ENCODE measurements around the gene STK17B. TPM values are rescaled to one million over a fixed set of nuclear protein-coding genes. Genes with fewer than 3 reads are reported as not detected.

The STK17B gene
- total RNA-seq, 4 donors from 2014 or later = 3.6 to 21.1 (median 11.9) TPM

DNA sequence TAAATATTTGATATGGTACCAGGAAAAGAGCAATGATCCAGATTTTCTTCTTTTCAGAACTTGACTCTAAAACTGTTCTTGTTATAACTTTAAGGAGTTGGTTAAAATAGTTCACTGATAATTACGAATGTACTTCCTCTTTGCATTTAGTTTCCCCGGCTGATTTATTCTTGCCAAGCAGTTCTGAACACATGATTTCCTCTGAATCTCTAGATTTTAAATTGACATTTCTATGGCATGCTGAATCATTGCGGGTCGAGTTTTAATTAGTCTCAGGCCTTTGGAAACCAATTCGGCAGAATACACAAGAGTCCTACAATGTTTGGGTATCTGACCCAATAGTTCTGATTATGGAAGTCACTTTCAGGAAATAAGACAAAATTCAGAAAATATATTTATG lies 65.4 kb downstream of the STK17B start:
- Histone ChIP-seq H3K4me3 (no peak overlapping the region), H3K36me3 (no peaks in the 10 kb centered on the region), H3K4me1 (no peaks in the 10 kb centered on the region), H3K9me3 (no peaks in the 10 kb centered on the region), H3K27ac (no peak overlapping the region), H3K27me3 (no peaks in the 10 kb centered on the region)
- ATAC-seq = no peak
- TF ChIP-seq EP300 (IDR thresholded peaks at IDR 0.05) (no peak), POLR2A (IDR thresholded peaks at IDR 0.05) (no peak)
- whole genome bisulfite sequencing, 2 donors (ENCODE audit: low coverage in 1 of 2) = 47 to 53% methylated on average over 5 of the region's 5 CpGs

- no peak overlapping the region for H3K4me3 ChIP-seq
- H3K9me3 ChIP-seq = no peaks in the 10 kb centered on the region
- no peak for ATAC-seq
- TF ChIP-seq POLR2A (IDR thresholded peaks at IDR 0.05) (no peak), EP300 (IDR thresholded peaks at IDR 0.05) (no peak), POLR2AphosphoS5 (IDR thresholded peaks at IDR 0.05) (no peak)
- TF ChIP-seq, protein P1, sequence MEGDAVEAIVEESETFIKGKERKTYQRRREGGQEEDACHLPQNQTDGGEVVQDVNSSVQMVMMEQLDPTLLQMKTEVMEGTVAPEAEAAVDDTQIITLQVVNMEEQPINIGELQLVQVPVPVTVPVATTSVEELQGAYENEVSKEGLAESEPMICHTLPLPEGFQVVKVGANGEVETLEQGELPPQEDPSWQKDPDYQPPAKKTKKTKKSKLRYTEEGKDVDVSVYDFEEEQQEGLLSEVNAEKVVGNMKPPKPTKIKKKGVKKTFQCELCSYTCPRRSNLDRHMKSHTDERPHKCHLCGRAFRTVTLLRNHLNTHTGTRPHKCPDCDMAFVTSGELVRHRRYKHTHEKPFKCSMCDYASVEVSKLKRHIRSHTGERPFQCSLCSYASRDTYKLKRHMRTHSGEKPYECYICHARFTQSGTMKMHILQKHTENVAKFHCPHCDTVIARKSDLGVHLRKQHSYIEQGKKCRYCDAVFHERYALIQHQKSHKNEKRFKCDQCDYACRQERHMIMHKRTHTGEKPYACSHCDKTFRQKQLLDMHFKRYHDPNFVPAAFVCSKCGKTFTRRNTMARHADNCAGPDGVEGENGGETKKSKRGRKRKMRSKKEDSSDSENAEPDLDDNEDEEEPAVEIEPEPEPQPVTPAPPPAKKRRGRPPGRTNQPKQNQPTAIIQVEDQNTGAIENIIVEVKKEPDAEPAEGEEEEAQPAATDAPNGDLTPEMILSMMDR (IDR thresholded peaks at IDR 0.05) = no peak
- H3K4me1 ChIP-seq = no peaks in the 10 kb centered on the region
- 76 to 88% methylated on average over 1 to 3 of the region's 4 CpGs for WGBS, 2 donors (ENCODE audit: low coverage in 1 of 2)
- no peaks in the 10 kb centered on the region for H3K27me3 ChIP-seq
- no peak overlapping the region for H3K27ac ChIP-seq
- no peaks in the 10 kb centered on the region for H3K36me3 ChIP-seq
These were observed 67.3 kb downstream of the STK17B start for GRCh38 chr2:196104066-196104465.

- H3K36me3 ChIP-seq = no peaks in the 10 kb centered on the region
- no peak overlapping the region for H3K4me3 ChIP-seq
- WGBS, 2 donors (ENCODE audit: low coverage in 1 of 2) = 95% methylated on average over 2 of the region's 2 CpGs
- ATAC-seq = no peak
- H3K4me1 ChIP-seq = no peaks in the 10 kb centered on the region
- no peaks in the 10 kb centered on the region for H3K27me3 ChIP-seq
- H3K27ac ChIP-seq = no peak overlapping the region
- H3K9me3 ChIP-seq = no peaks in the 10 kb centered on the region
- TF ChIP-seq EP300 (IDR thresholded peaks at IDR 0.05) (no peak), POLR2A (IDR thresholded peaks at IDR 0.05) (no peak), POLR2AphosphoS5 (IDR thresholded peaks at IDR 0.05) (no peak)
- TF ChIP-seq, protein P1 (IDR thresholded peaks at IDR 0.05) = no peak
These were observed 67.8 kb downstream of the STK17B start for GRCh38 chr2:196103626-196104025.

DNA sequence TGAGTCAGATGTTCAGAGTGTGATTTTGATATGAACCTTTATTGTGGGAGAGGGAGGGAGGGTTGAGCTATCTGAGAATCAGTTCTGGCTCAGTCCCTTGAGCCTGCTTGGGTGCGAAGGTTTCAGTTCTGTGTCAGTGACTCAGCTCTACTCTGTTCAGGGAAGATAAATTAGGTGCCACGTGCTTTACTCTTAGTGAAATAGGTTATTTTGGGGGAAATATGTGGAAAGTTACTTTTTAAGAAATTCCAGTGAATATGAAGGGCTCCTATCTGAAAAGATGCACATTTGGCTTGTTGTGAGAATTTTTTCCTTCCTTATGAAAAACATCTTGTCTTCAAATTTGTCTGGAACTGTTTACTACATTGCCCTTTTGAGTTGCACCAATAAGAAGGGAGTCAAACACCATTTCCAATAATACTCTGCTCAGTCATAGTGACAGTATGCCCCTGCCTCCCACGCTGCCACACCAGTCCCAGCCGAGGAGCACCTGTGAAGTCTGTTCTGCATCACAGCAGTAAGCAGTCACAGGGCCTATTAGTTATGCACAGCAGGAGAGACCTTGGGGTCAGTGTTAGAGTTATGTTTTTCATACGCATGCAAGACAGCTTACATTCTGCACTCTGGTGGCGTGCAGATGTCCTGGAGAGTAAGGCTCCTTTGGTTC lies 69.9 kb downstream of the STK17B start:
- Histone ChIP-seq H3K27me3 (no peaks in the 10 kb centered on the region), H3K27ac (no peak overlapping the region), H3K4me3 (no peak overlapping the region), H3K4me1 (no peaks in the 10 kb centered on the region), H3K36me3 (no peaks in the 10 kb centered on the region), H3K9me3 (no peaks in the 10 kb centered on the region)
- ATAC-seq = peak; percentile 81
- no peak for TF ChIP-seq POLR2AphosphoS5 (IDR thresholded peaks at IDR 0.05)
- no peak for TF ChIP-seq POLR2A (IDR thresholded peaks at IDR 0.05)
- no peak for TF ChIP-seq EP300 (IDR thresholded peaks at IDR 0.05)
- TF ChIP-seq, protein P1 (IDR thresholded peaks at IDR 0.05) = no peak
- 30 to 37% methylated on average over 3 to 5 of the region's 6 CpGs for WGBS, 2 donors (ENCODE audit: low coverage in 1 of 2)

GRCh38 chr2:196099916-196100315 lies 71.5 kb downstream of the STK17B start:
- no peak overlapping the region for H3K27ac ChIP-seq
- H3K4me1 ChIP-seq = no peaks in the 10 kb centered on the region
- no peaks in the 10 kb centered on the region for H3K27me3 ChIP-seq
- no peaks in the 10 kb centered on the region for H3K36me3 ChIP-seq
- 88 to 92% methylated on average over 2 to 3 of the region's 3 CpGs for WGBS, 2 donors (ENCODE audit: low coverage in 1 of 2)
- no peak overlapping the region for H3K4me3 ChIP-seq
- H3K9me3 ChIP-seq = no peaks in the 10 kb centered on the region
- TF ChIP-seq POLR2A (IDR thresholded peaks at IDR 0.05) (no peak), POLR2AphosphoS5 (IDR thresholded peaks at IDR 0.05) (no peak), EP300 (IDR thresholded peaks at IDR 0.05) (no peak)
- TF ChIP-seq, protein P1 (IDR thresholded peaks at IDR 0.05) = no peak
- ATAC-seq = no peak

Measured in gastroesophageal sphincter (tissue), 4 donors.